Lung (tissue), 12 donors: ENCODE results near the gene PGS1. TPM values are rescaled to one million over a fixed set of nuclear protein-coding genes. Genes with fewer than 3 reads are reported as not detected.

Source experiments
- ATAC-seq: fragments of 200-7000 bp; cut with Tn5 transposase; one replicate; pipeline ENCODE4 v1.9.1; 2020; ENCODE audit warnings: moderate number of reproducible peaks; ENCODE audit not compliant: insufficient read depth, low FRiP score
- DNase-seq, 3 donors: peaks; one replicate each; pipeline ENCODE4 v3.0.0-alpha.2; 2013 to 2017
- H3K27ac ChIP-seq, 2 donors: one replicate each; pipeline ENCODE4 v1.5.1; 2013; ENCODE audit warnings: mild to moderate bottlenecking in 2 of 2, moderate library complexity in 2 of 2, control low read depth in 1 of 2, inconsistent platforms in 1 of 2, low read depth in 1 of 2, low read length in 1 of 2
- H3K27me3 ChIP-seq, 3 donors: one replicate each; pipeline ENCODE4 v1.5.1; 2013; ENCODE audit warnings: low read length in 2 of 3; ENCODE audit not compliant: control insufficient read depth in 3 of 3, insufficient read depth in 3 of 3
- H3K36me3 ChIP-seq, 4 donors: one replicate each; pipeline ENCODE4 v1.5.1; 2013; ENCODE audit warnings: low read length in 4 of 4, mild to moderate bottlenecking in 1 of 4, moderate library complexity in 1 of 4; ENCODE audit not compliant: control insufficient read depth in 4 of 4, insufficient read depth in 4 of 4
- H3K4me1 ChIP-seq, 5 donors: one replicate each; pipeline ENCODE4 v1.5.1; 2013; ENCODE audit warnings: low read length in 5 of 5, mild to moderate bottlenecking in 2 of 5, moderate library complexity in 1 of 5; ENCODE audit not compliant: control insufficient read depth in 5 of 5, insufficient read depth in 5 of 5
- H3K4me3 ChIP-seq: one replicate; pipeline ENCODE4 v1.5.1; 2013; ENCODE audit warnings: mild to moderate bottlenecking, control low read depth, moderate library complexity
- H3K9ac ChIP-seq, 2 donors: one replicate each; pipeline ENCODE4 v1.5.1; 2013; ENCODE audit warnings: low read length in 2 of 2, control low read depth in 1 of 2; ENCODE audit not compliant: insufficient read depth in 1 of 2
- H3K9me3 ChIP-seq, 4 donors: one replicate each; pipeline ENCODE4 v1.5.1; 2013; ENCODE audit warnings: low read length in 3 of 4, mild to moderate bottlenecking in 1 of 4, moderate library complexity in 1 of 4; ENCODE audit not compliant: control insufficient read depth in 4 of 4, insufficient read depth in 3 of 4
- CTCF ChIP-seq: IDR thresholded peaks from 2 replicates; pipeline ENCODE4 v1.5.1; 2012; ENCODE audit warnings: mild to moderate bottlenecking; ENCODE audit errors: control extremely low read depth, extremely low read depth
- WGBS, 2 donors: extraction: QIAGEN DNeasy Blood & Tissue Kit; methylation state at CpG; one replicate each; pipeline ENCODE4 v1.1.7; 2013; 5-methylcytosine and 5-hydroxymethylcytosine counted together
- polyA plus RNA-seq, 2 donors: library from polyadenylated mRNA; stranded (reverse); fragments of 200-250 nt; gene quantifications; one replicate each; pipeline ENCODE4 v1.2.1, GENCODE V29; 2013
- total RNA-seq, 2 donors: library from RNA; depleted of rRNA in 1 of 2; stranded (reverse); fragments of >200 nt in 1 of 2; gene quantifications; one replicate each; pipeline ENCODE4 v1.2.1, GENCODE V29; 2014 to 2021
- donor health status: control.
- donor health status: control.
- donor health status: Bipolar disorder and iron deficiency.
- donor health status: healthy.
- donor health status: DM: yes; HTN: yes; CAD: no.

The PGS1 gene
- total and polyA plus RNA-seq, 4 donors: 44.9 to 104 (median 94.3) TPM

- Histone ChIP-seq H3K27me3 (no peaks in the 10 kb centered on the region), H3K36me3 (no peaks in the 10 kb centered on the region), H3K4me3 (no peak overlapping the region), H3K27ac (peak overlapping the region; percentile 42 to 76), H3K9me3 (no peaks in the 10 kb centered on the region), H3K9ac (no peak overlapping the region), H3K4me1 (peaks cover 0 to 20% (median 0%) of the 10 kb centered on the region in 5 donors)
- DNase-seq (no peak), ATAC-seq (peak; percentile 65)
- 29 to 50% methylated on average over 9 of the region's 9 CpGs for WGBS, 2 donors
- no peak for TF ChIP-seq CTCF
These were observed 2.9 kb upstream of the PGS1 start for GRCh38 chr17:78375401-78376151.

- no peak for TF ChIP-seq CTCF
- 81 to 86% methylated on average over 5 of the region's 5 CpGs for WGBS, 2 donors
- DNase-seq (no peak), ATAC-seq (no peak)
- peak overlapping the region in 1 of 2 donors; percentile 33 for H3K27ac ChIP-seq
- H3K4me1 ChIP-seq: peaks cover 0 to 20% (median 0%) of the 10 kb centered on the region in 5 donors
- no peak overlapping the region for H3K9ac ChIP-seq
- no peaks in the 10 kb centered on the region for H3K27me3 ChIP-seq
- H3K9me3 ChIP-seq: no peaks in the 10 kb centered on the region
- H3K36me3 ChIP-seq: no peaks in the 10 kb centered on the region
- H3K4me3 ChIP-seq: no peak overlapping the region
These were observed 2.3 kb upstream of the PGS1 start for GRCh38 chr17:78376161-78376560.

GRCh38 chr17:78377858-78378224 lies 608 bp upstream of the PGS1 start:
- Histone ChIP-seq H3K9me3 (no peaks in the 10 kb centered on the region), H3K4me3 (peak overlapping the region; percentile 98), H3K9ac (peak overlapping the region; percentile 68 to 90), H3K27me3 (no peaks in the 10 kb centered on the region), H3K4me1 (peaks cover 0 to 26% (median 6%) of the 10 kb centered on the region in 5 donors), H3K36me3 (no peaks in the 10 kb centered on the region), H3K27ac (peak overlapping the region; percentile 87 to 100)
- ATAC-seq (no peak), DNase-seq (no peak)
- TF ChIP-seq CTCF: no peak
- 50 to 56% methylated on average over 14 of the region's 14 CpGs for WGBS, 2 donors
